K562 (cell line): ENCODE results near the gene UBE2G2.

Experiments
- CREB1 ChIP-seq, 2 experiments: sonication (generic) in 1 of 2; formaldehyde crosslinking in 1 of 2; IDR thresholded peaks; 2 replicates each; pipeline versions ENCODE4 v1.6.1 to v1.8.0; 2012 to 2022; ENCODE audit warnings: inconsistent platforms in 1 of 2, mild to moderate bottlenecking in 1 of 2, missing genetic modification reagents in 1 of 2, moderate library complexity in 1 of 2
- ELF4 ChIP-seq: fragments of 450-650 bp; formaldehyde crosslinking; IDR thresholded peaks from 2 replicates; pipeline ENCODE4 v1.4.0; 2022; ENCODE audit warnings: missing genetic modification characterization
- GABPB1 ChIP-seq: sonication (generic); formaldehyde crosslinking; IDR thresholded peaks from 2 replicates; pipeline ENCODE4 v1.8.0; 2022; ENCODE audit warnings: mild to moderate bottlenecking, missing genetic modification reagents
- MAZ ChIP-seq, 2 experiments: fragments of 450-650 bp in 1 of 2; sonication (generic) in 1 of 2; formaldehyde crosslinking; IDR thresholded peaks in 1 of 2; conservative IDR thresholded peaks in 1 of 2; 2 replicates each; pipeline versions ENCODE4 v1.4.0 to v1.5.0; 2020; ENCODE audit warnings: mild to moderate bottlenecking in 1 of 2, missing genetic modification reagents in 1 of 2
- PHF8 ChIP-seq: fragments of 200-600 bp; sonication (generic); IDR thresholded peaks from 2 replicates; pipeline ENCODE4 v1.6.1; 2012; ENCODE audit warnings: mixed run types, mild to moderate bottlenecking, inconsistent platforms, low read length, moderate library complexity, borderline replicate concordance
- POLR2A ChIP-seq: fragments of 450-650 bp; conservative IDR thresholded peaks from 2 replicates; pipeline ENCODE4 v1.6.1; 2016
- RAD21 ChIP-seq, 2 experiments: fragments of 250-450 bp in 1 of 2; fragments of 450-650 bp in 1 of 2; sonication (Bioruptor Pico) in 1 of 2; formaldehyde crosslinking in 1 of 2; IDR thresholded peaks in 1 of 2; conservative IDR thresholded peaks in 1 of 2; 2 replicates each; pipeline versions ENCODE4 v1.4.0 to v1.8.0; 2020 to 2022; ENCODE audit warnings: mild to moderate bottlenecking in 2 of 2, moderate library complexity in 1 of 2
- RCOR1 ChIP-seq, 2 experiments: IDR thresholded peaks; 2 replicates each; pipeline ENCODE4 v1.6.1; 2012; ENCODE audit warnings: low read depth in 2 of 2, low read length in 2 of 2, borderline replicate concordance in 1 of 2, improper control_type of control experiment in 1 of 2
- SMARCC2 ChIP-seq: fragments of 450-650 bp; IDR thresholded peaks from 2 replicates; pipeline ENCODE4 v1.6.1; 2017; ENCODE audit warnings: antibody characterized with exemption, moderate library complexity, mild to moderate bottlenecking, low read depth
- SP1 ChIP-seq: sonication (generic); formaldehyde crosslinking; IDR thresholded peaks from 2 replicates; pipeline ENCODE4 v1.8.1; 2022; ENCODE audit warnings: mild to moderate bottlenecking, missing genetic modification reagents
- ZBTB17 ChIP-seq: fragments of 450-650 bp; formaldehyde crosslinking; IDR thresholded peaks from 2 replicates; pipeline ENCODE4 v1.4.0; 2020; ENCODE audit warnings: mild to moderate bottlenecking
- ZNF146 ChIP-seq: IDR thresholded peaks from one replicate; pipeline ENCODE4 v1.6.1; 2018; ENCODE audit warnings: missing compliant biosample characterization; ENCODE audit not compliant: unreplicated experiment
- TF ChIP-seq, protein P1 (sequence below), 3 experiments: IDR thresholded peaks in 2 of 3; conservative IDR thresholded peaks in 1 of 3; 2 replicates each; pipeline ENCODE4 v1.5.1; 2011 to 2012; ENCODE audit warnings: low read length in 3 of 3, mild to moderate bottlenecking in 3 of 3, control low read depth in 2 of 3, improper control_type of control experiment in 1 of 3, inconsistent platforms in 1 of 3, low read depth in 1 of 3, mixed read lengths in 1 of 3, moderate library complexity in 1 of 3; ENCODE audit not compliant: insufficient read depth in 2 of 3
- TF ChIP-seq, protein P2 (sequence below), 2 experiments: fragments of 450-650 bp; IDR thresholded peaks; 2 replicates each; pipeline ENCODE4 v1.6.1; 2016

DNA sequence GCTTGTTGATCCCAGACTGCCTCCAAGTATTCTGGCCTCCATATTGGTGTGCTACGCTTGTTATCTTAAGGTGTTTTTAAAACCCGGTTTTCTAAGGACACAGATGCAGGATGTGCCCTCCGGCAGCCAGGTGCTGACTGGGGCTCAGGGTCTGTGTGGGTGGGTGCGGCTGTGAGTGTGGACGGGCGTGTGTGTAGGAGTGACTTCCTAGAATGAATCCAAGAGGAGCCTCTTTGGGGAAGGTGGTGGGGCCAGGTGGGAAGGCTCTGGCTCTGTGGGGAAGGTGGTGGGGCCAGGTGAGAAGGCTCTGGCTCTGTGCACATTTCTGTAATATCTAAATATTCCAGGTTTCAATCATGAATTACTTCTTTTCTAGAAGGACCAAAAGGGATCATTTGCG lies 77.4 kb downstream of the UBE2G2 start:
- TF ChIP-seq GABPB1 (CRISPR knock-in tag) = no peak
- TF ChIP-seq ZNF146 (CRISPR knock-in tag) = no peak
- no peak for TF ChIP-seq SP1
- TF ChIP-seq RAD21 (CRISPR knock-in tag; conservative IDR thresholded peaks at IDR 0.05 in 1 of 2, IDR thresholded peaks at IDR 0.05 in 1 of 2) = no peak
- TF ChIP-seq, protein P1, sequence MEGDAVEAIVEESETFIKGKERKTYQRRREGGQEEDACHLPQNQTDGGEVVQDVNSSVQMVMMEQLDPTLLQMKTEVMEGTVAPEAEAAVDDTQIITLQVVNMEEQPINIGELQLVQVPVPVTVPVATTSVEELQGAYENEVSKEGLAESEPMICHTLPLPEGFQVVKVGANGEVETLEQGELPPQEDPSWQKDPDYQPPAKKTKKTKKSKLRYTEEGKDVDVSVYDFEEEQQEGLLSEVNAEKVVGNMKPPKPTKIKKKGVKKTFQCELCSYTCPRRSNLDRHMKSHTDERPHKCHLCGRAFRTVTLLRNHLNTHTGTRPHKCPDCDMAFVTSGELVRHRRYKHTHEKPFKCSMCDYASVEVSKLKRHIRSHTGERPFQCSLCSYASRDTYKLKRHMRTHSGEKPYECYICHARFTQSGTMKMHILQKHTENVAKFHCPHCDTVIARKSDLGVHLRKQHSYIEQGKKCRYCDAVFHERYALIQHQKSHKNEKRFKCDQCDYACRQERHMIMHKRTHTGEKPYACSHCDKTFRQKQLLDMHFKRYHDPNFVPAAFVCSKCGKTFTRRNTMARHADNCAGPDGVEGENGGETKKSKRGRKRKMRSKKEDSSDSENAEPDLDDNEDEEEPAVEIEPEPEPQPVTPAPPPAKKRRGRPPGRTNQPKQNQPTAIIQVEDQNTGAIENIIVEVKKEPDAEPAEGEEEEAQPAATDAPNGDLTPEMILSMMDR (IDR thresholded peaks at IDR 0.05 in 2 of 3, conservative IDR thresholded peaks at IDR 0.05 in 1 of 3; ENCODE audit: insufficient read depth in 2 of 3, low read depth in 1 of 3, low read length in 3 of 3) = no peak
- TF ChIP-seq, protein P2, sequence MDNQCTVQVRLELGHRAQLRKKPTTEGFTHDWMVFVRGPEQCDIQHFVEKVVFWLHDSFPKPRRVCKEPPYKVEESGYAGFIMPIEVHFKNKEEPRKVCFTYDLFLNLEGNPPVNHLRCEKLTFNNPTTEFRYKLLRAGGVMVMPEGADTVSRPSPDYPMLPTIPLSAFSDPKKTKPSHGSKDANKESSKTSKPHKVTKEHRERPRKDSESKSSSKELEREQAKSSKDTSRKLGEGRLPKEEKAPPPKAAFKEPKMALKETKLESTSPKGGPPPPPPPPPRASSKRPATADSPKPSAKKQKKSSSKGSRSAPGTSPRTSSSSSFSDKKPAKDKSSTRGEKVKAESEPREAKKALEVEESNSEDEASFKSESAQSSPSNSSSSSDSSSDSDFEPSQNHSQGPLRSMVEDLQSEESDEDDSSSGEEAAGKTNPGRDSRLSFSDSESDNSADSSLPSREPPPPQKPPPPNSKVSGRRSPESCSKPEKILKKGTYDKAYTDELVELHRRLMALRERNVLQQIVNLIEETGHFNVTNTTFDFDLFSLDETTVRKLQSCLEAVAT (IDR thresholded peaks at IDR 0.05) = no peak
- no peak for TF ChIP-seq CREB1 (IDR thresholded peaks at IDR 0.05)
- no peak for TF ChIP-seq CREB1 (CRISPR knock-in tag; IDR thresholded peaks at IDR 0.05)
- TF ChIP-seq POLR2A = no peak
- no peak for TF ChIP-seq ELF4 (CRISPR knock-in tag)
- TF ChIP-seq RCOR1 (IDR thresholded peaks at IDR 0.05; ENCODE audit: borderline replicate concordance in 1 of 2, low read depth in 2 of 2, low read length in 2 of 2) = no peak
- no peak for TF ChIP-seq ZBTB17 (CRISPR knock-in tag)
- no peak for TF ChIP-seq MAZ (CRISPR knock-in tag; conservative IDR thresholded peaks at IDR 0.05 in 1 of 2, IDR thresholded peaks at IDR 0.05 in 1 of 2)
- TF ChIP-seq SMARCC2 = no peak
- no peak for TF ChIP-seq PHF8
